HG02973 (cell line): ENCODE data around the gene STC2.

Experiments
- ATAC-seq: cut with Tn5 transposase; IDR thresholded peaks from one replicate; pipeline ENCODE4 v1.9.1; 2021; ENCODE audit warnings: moderate library complexity; ENCODE audit not compliant: unreplicated experiment

Gene STC2

GRCh38 chr5:173314166-173314952 is 13.9 kb downstream of the STC2 start:
- ATAC-seq = no peak

GRCh38 chr5:173313351-173313801 is 14.8 kb downstream of the STC2 start:
- no peak for ATAC-seq

GRCh38 chr5:173312821-173313220 is 15.4 kb downstream of the STC2 start:
- no peak for ATAC-seq

- ATAC-seq = no peak
Observed at GRCh38 chr5:173311818-173312585, 16.2 kb downstream of the STC2 start.

- ATAC-seq = no peak
Observed at GRCh38 chr5:173310861-173311785, 17.1 kb downstream of the STC2 start.

GRCh38 chr5:173310218-173310769 is 17.9 kb downstream of the STC2 start:
- no peak for ATAC-seq

- no peak for ATAC-seq
Observed at GRCh38 chr5:173309731-173310130, 18.5 kb downstream of the STC2 start.

GRCh38 chr5:173308226-173308625 is 20.0 kb downstream of the STC2 start:
- ATAC-seq = no peak

- ATAC-seq = no peak
Observed at GRCh38 chr5:173307695-173308094, 20.5 kb downstream of the STC2 start.

- ATAC-seq = no peak
Observed at GRCh38 chr5:173306695-173307094, 21.5 kb downstream of the STC2 start.

- ATAC-seq = no peak
Observed at GRCh38 chr5:173304591-173304988, 23.6 kb downstream of the STC2 start.

- ATAC-seq = no peak
Observed at GRCh38 chr5:173303878-173304590, 24.2 kb downstream of the STC2 start.

GRCh38 chr5:173302546-173303155 is 25.6 kb downstream of the STC2 start:
- ATAC-seq = no peak

GRCh38 chr5:173301695-173302545 is 26.3 kb downstream of the STC2 start:
- ATAC-seq = no peak

GRCh38 chr5:173300389-173301047 is 27.7 kb downstream of the STC2 start:
- no peak for ATAC-seq

- no peak for ATAC-seq
Observed at GRCh38 chr5:173299820-173300219, 28.4 kb downstream of the STC2 start.

- no peak for ATAC-seq
Observed at GRCh38 chr5:173298213-173298926, 29.8 kb downstream of the STC2 start.

- ATAC-seq = no peak
Observed at GRCh38 chr5:173297813-173298212, 30.4 kb downstream of the STC2 start.
